AG04450 (cell line): ENCODE results near the gene ZC3H10. TPM values are rescaled to one million over a fixed set of nuclear protein-coding genes. Genes with fewer than 3 reads are reported as not detected.
A peak's percentile ranks its signal among the peaks of the same experiment; 100 is the strongest.

Experiments
- CTCF ChIA-PET: fragments of 300-600, 350-600 bp; formaldehyde crosslinking; extraction: SDS; loops from one replicate; lab custom pipeline; 2022; ENCODE audit warnings: antibody characterized with exemption, inconsistent platforms; lab: Charles Lee
- POLR2A ChIA-PET: fragments of 350-600 bp; formaldehyde crosslinking; extraction: SDS; loops from one replicate; lab custom pipeline; 2021; ENCODE audit warnings: antibody characterized with exemption, inconsistent platforms; lab: Yijun Ruan, JAX
- DNase-seq: peaks from one replicate; pipeline ENCODE4 v3.0.0-alpha.2; 2011; ENCODE audit warnings: low read depth, low spot score
- H3K27ac ChIP-seq: one replicate; pipeline ENCODE4 v1.5.1; 2012; ENCODE audit warnings: low read depth, low read length, control low read depth
- H3K27me3 ChIP-seq: one replicate; pipeline ENCODE4 v1.6.0; 2012; ENCODE audit warnings: low read length; ENCODE audit not compliant: control insufficient read depth, insufficient read depth
- H3K4me3 ChIP-seq: 2 replicates; pipeline ENCODE4 v1.5.1; 2011; ENCODE audit warnings: mild to moderate bottlenecking, low read depth, low read length, control low read depth
- H3K9me3 ChIP-seq: 2 replicates; pipeline ENCODE4 v1.5.1; 2012; ENCODE audit warnings: low read length; ENCODE audit not compliant: control insufficient read depth, insufficient read depth
- polyA plus RNA-seq: library from polyadenylated mRNA; depleted of rRNA; stranded (reverse); fragments of >200 nt; gene quantifications from 2 replicates; pipeline ENCODE4 v1.2.3, GENCODE V29; 2011
- TF ChIP-seq, protein P1 (sequence below): IDR thresholded peaks from 2 replicates; pipeline ENCODE4 v1.5.1; 2011; ENCODE audit warnings: low read depth, low read length, control low read depth, inconsistent platforms

ZC3H10 gene
- polyA plus RNA-seq, 1 experiment = 1.5 TPM

DNA sequence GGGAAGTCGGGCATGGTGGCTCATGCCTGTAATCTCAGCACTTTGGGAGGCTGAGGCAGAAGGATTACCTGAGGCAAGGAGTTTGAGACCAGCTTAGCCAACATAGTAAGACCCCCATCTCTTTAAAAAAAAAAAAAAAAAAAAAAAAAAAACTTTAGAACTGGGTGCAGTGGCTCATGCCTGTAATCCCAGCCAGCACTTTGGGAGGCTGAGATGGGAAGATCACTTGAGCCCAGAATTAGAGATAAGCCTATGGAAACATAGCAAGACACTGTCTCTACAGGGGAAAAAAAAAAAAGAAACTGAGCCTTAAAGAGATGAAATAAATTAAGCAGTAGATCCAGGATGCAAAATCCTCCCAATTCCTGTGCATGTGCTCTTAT is 15.4 kb upstream of the ZC3H10 start:
- ChIA-PET CTCF (interaction anchor here (1.0 to 2.2 kb wide), 4 partner anchors 51 to 364 kb away, joined by 4 to 9 read pairs (median 6); no protein-coding TSS in a partner anchor), POLR2A (no interaction called here)
- H3K4me3 ChIP-seq = no peak overlapping the region

DNA sequence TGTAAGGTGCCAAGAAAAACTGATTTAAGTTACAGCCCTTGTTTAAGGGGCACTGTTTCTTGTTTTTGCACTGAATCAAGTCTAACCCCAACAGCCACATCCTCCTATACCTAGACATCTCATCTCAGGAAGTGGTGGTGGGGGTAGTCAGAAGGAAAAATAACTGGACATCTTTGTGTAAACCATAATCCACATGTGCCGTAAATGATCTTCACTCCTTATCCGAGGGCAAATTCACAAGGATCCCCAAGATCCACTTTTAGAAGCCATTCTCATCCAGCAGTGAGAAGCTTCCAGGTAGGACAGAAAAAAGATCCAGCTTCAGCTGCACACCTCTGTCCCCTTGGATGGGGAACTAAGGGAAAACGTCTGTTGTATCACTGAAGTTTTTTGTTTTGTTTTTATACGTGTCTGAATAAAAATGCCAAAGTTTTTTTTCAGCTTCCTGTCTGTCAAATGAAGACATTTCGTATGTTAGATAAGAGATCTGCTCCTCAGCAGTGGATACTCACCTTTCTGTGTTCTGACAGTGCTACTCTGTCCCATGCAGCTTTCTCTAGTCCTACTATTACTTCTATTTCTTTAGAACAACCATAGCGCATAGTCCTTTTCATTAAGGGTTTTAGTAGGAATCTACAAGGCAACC is 14.9 kb upstream of the ZC3H10 start:
- no peak overlapping the region for H3K27ac ChIP-seq
- CTCF ChIA-PET = interaction anchor here (1.0 to 2.2 kb wide), 6 partner anchors 16 to 365 kb away, joined by 4 to 12 read pairs (median 6); partner anchors contain the start of gene ZC3H10
- peaks cover 4% of the 10 kb centered on the region for H3K27me3 ChIP-seq
- POLR2A ChIA-PET = interaction anchor here (3.3 kb wide), 1 partner anchor 14 kb away, joined by 42 read pairs; the partner anchor contains the start of genes RPL41 and ZC3H10
- no peak for DNase-seq
- H3K4me3 ChIP-seq = peak overlapping the region; percentile 92
- peaks cover 6% of the 10 kb centered on the region; the same call in 1 of the 2 replicates for H3K9me3 ChIP-seq
- TF ChIP-seq, protein P1, sequence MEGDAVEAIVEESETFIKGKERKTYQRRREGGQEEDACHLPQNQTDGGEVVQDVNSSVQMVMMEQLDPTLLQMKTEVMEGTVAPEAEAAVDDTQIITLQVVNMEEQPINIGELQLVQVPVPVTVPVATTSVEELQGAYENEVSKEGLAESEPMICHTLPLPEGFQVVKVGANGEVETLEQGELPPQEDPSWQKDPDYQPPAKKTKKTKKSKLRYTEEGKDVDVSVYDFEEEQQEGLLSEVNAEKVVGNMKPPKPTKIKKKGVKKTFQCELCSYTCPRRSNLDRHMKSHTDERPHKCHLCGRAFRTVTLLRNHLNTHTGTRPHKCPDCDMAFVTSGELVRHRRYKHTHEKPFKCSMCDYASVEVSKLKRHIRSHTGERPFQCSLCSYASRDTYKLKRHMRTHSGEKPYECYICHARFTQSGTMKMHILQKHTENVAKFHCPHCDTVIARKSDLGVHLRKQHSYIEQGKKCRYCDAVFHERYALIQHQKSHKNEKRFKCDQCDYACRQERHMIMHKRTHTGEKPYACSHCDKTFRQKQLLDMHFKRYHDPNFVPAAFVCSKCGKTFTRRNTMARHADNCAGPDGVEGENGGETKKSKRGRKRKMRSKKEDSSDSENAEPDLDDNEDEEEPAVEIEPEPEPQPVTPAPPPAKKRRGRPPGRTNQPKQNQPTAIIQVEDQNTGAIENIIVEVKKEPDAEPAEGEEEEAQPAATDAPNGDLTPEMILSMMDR = no peak

More for the DNA sequence above, 15.4 kb upstream of the ZC3H10 start:
- no peak for DNase-seq
- TF ChIP-seq, protein P1 = no peak
- Histone ChIP-seq H3K27ac (no peak overlapping the region), H3K9me3 (peaks cover 6% of the 10 kb centered on the region; the same call in 1 of the 2 replicates), H3K27me3 (peaks cover 4% of the 10 kb centered on the region)

DNA sequence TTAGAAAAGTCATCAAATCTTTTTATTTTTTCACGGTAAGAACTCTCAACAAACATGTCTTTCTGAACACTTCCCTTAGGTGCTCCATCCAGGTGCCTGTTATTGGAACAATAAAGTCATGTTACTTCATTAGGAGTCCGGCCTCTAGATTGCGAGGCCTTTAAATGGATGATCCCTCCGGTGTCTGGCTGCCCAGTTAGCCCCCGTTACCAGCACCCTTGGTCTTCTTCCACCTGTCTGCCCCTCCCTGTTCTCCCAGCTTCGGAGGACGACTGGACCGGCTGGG is 14.3 kb upstream of the ZC3H10 start:
- TF ChIP-seq, protein P1 = no peak
- ChIA-PET CTCF (interaction anchor here (0.5 to 2.2 kb wide), 7 partner anchors 15 to 1540 kb away, joined by 3 to 12 read pairs (median 4); partner anchors contain the start of gene ZC3H10), POLR2A (interaction anchor here (0.6 to 3.3 kb wide), 23 partner anchors 9 to 374 kb away, joined by 3 to 42 read pairs (median 4); partner anchors contain the start of genes ERBB3, ESYT1, IKZF4 and RAB5B)
- DNase-seq = no peak
- Histone ChIP-seq H3K27me3 (peaks cover 4% of the 10 kb centered on the region), H3K9me3 (peaks cover 6% of the 10 kb centered on the region; the same call in 1 of the 2 replicates), H3K4me3 (peak overlapping the region; percentile 92), H3K27ac (peak overlapping the region; percentile 21)

DNA sequence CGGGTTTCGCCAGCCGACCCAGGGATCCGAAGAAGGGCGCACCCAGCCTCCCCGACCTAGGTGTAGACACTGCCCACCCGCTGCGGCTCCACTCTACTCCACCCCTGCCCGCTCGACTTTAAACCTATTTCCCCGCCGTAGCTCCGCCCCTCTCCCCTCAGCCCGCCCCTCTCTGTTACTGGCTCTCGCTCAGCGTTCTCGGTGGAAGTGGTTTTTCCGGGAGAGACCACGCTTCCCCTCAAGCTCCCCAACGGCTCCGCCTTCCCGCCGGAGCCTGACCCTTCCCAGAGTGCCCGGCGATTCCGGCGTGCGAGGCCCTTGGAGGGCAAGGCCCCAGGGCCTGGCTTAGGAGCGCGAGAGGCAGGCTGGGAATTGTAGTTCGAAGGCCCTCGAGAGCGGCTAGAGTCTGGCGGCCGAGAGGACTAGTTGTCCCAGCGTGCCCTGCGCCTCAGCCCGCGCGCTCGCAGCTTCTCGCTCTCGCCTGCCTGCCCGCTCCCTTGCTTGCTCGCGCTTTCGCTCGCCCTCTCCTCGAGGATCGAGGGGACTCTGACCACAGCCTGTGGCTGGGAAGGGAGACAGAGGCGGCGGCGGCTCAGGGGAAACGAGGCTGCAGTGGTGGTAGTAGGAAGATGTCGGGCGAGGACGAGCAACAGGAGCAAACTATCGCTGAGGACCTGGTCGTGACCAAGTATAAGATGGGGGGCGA is 13.8 kb upstream of the ZC3H10 start, which contains the start of gene PA2G4:
Gene PA2G4 (plus strand): TSS at position 451 of the 706 bp plus-strand sequence. CDS start 179 bp downstream, at position 630.
- ChIA-PET POLR2A (interaction anchor here (0.5 to 3.3 kb wide), 27 partner anchors 9 to 374 kb away, joined by 3 to 42 read pairs (median 4); partner anchors contain the start of genes ERBB3, ESYT1, IKZF4 and RAB5B), CTCF (interaction anchor here (0.5 to 2.2 kb wide), 7 partner anchors 15 to 1540 kb away, joined by 3 to 12 read pairs (median 4); partner anchors contain the start of gene ZC3H10)
- TF ChIP-seq, protein P1 = no peak
- no peaks in the 10 kb centered on the region for H3K27me3 ChIP-seq
- peak within 1 kb of the TSS; percentile 21 for H3K27ac ChIP-seq
- peak; percentile 97 for DNase-seq
- peak within 1 kb of the TSS; percentile 92 for H3K4me3 ChIP-seq
- peaks cover 6% of the 10 kb centered on the region; the same call in 1 of the 2 replicates for H3K9me3 ChIP-seq
